PC-9 (cell line): ENCODE data around the gene DPYD.

Experiments
- EZH2 ChIP-seq: fragments of 200-600 bp; sonication (generic); IDR thresholded peaks from 2 replicates; pipeline ENCODE4 v1.8.0; 2017; ENCODE audit warnings: antibody characterized with exemption, low read depth
- TF ChIP-seq, protein P1 (sequence below): fragments of 200-600 bp; sonication (generic); conservative IDR thresholded peaks from 2 replicates; pipeline ENCODE4 v1.6.1; 2017; ENCODE audit warnings: mixed run types, antibody characterized with exemption, mild to moderate bottlenecking, moderate library complexity

DNA sequence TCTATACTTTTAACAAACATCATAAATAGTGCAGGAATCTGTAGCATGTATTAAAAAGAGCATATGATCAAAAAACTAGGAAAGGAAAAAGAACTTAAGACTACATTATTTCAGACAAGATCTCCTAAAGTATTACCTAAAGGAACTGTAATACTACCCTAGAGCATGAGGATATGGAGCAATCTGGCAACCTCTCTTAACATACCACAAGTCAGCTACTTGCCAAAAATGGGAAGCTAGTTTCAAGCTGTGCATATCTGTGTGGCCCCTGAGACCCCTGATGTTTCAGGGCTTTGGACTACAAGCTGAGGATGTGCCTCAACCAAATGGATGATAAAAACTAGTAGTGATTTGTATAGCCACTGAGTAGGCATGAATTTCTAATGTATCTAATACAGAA, 673.6 kb downstream of the DPYD start:
- no peak for TF ChIP-seq EZH2
- TF ChIP-seq, protein P1, sequence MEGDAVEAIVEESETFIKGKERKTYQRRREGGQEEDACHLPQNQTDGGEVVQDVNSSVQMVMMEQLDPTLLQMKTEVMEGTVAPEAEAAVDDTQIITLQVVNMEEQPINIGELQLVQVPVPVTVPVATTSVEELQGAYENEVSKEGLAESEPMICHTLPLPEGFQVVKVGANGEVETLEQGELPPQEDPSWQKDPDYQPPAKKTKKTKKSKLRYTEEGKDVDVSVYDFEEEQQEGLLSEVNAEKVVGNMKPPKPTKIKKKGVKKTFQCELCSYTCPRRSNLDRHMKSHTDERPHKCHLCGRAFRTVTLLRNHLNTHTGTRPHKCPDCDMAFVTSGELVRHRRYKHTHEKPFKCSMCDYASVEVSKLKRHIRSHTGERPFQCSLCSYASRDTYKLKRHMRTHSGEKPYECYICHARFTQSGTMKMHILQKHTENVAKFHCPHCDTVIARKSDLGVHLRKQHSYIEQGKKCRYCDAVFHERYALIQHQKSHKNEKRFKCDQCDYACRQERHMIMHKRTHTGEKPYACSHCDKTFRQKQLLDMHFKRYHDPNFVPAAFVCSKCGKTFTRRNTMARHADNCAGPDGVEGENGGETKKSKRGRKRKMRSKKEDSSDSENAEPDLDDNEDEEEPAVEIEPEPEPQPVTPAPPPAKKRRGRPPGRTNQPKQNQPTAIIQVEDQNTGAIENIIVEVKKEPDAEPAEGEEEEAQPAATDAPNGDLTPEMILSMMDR: no peak
